Activated CD4-positive, alpha-beta memory T cell treated with anti-CD3 and anti-CD28 coated beads for 36 hours (primary cell): ENCODE data around the gene COPS6. TPM values are rescaled to one million over a fixed set of nuclear protein-coding genes. Genes with fewer than 3 reads are reported as not detected.
A peak's percentile ranks its signal among the peaks of the same experiment; 100 is the strongest.

Source experiments
- CTCF ChIA-PET: fragments of 350-600 bp; sonication (Branson Sonifier 250); formaldehyde crosslinking; loops from one replicate; lab custom pipeline; 2021; ENCODE audit warnings: antibody characterized with exemption, inconsistent platforms; lab: Charles Lee
- POLR2A ChIA-PET: fragments of 350-600 bp; sonication (Branson Sonifier 250); formaldehyde crosslinking; loops from one replicate; lab custom pipeline; 2021; ENCODE audit warnings: antibody characterized with exemption; lab: Charles Lee
- DNase-seq: peaks from one replicate; pipeline ENCODE4 v3.0.0-alpha.2; 2020
- H3K27ac Mint-ChIP-seq: one replicate; pipeline ENCODE4 v1.8.0; 2021; ENCODE audit warnings: mixed read lengths
- H3K27me3 Mint-ChIP-seq: one replicate; pipeline ENCODE4 v1.8.0; 2021; ENCODE audit warnings: mixed read lengths
- H3K36me3 Mint-ChIP-seq: one replicate; pipeline ENCODE4 v1.8.0; 2021; ENCODE audit warnings: mixed read lengths
- H3K4me1 Mint-ChIP-seq: one replicate; pipeline ENCODE4 v1.8.0; 2021; ENCODE audit warnings: low read depth, mixed read lengths
- H3K4me3 Mint-ChIP-seq: one replicate; pipeline ENCODE4 v1.8.0; 2021; ENCODE audit warnings: mild to moderate bottlenecking, mixed read lengths
- H3K9me3 Mint-ChIP-seq: one replicate; pipeline ENCODE4 v1.8.0; 2021; ENCODE audit warnings: mixed read lengths
- intact Hi-C: fragments of 100-400 bp; cut with micrococcal nuclease; formaldehyde crosslinking; loops from one replicate; pipeline ENCODE4 v1.15.1; 2023
- total RNA-seq, 2 experiments: library from RNA; stranded (reverse); gene quantifications; one replicate each; pipeline ENCODE4 v1.2.3, GENCODE V29; 2021

Gene COPS6
- total RNA-seq, 2 experiments from 2014 or later = 93.1 to 98.2 TPM

DNA sequence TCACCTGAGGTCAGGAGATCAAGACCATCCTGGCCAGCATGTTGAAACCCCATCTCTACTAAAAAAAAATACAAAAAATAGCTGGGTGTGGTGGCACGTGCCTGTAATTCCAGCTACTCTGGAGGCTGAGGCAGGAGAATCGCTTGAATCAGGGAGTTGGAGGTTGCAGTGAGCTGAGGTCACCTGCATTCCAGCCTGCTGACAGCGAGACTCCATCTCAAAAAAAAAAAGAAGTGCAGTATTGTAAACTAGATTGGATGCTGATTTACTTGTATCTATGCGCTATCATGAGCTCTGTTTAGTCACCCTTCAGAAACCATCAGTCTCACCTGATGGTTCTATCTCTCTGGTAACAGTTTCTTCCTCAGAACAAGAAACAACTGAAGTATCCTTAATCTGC lies 25.4 kb upstream of the COPS6 start:
- H3K4me1 Mint-ChIP-seq = no peaks in the 10 kb centered on the region
- H3K9me3 Mint-ChIP-seq = no peaks in the 10 kb centered on the region
- no peaks in the 10 kb centered on the region for H3K27me3 Mint-ChIP-seq
- peaks cover 20% of the 10 kb centered on the region for H3K36me3 Mint-ChIP-seq
- DNase-seq = no peak
- H3K27ac Mint-ChIP-seq = no peak overlapping the region
- intact Hi-C loops = no loop called here
- ChIA-PET CTCF (interaction anchor here (0.8 to 1.4 kb wide), 5 partner anchors 8 to 150 kb away, joined by 3 to 6 read pairs (median 5); no protein-coding TSS in a partner anchor), POLR2A (no interaction called here)
- H3K4me3 Mint-ChIP-seq = no peak overlapping the region

DNA sequence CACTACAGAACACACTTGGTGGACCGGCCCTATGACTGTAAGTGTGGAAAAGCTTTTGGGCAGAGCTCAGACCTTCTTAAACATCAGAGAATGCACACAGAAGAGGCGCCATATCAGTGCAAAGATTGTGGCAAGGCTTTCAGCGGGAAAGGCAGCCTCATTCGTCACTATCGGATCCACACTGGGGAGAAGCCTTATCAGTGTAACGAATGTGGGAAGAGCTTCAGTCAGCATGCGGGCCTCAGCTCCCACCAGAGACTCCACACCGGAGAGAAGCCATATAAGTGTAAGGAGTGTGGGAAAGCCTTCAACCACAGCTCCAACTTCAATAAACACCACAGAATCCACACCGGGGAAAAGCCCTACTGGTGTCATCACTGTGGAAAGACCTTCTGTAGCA lies 24.6 kb upstream of the COPS6 start:
- H3K27ac Mint-ChIP-seq = no peak overlapping the region
- POLR2A ChIA-PET = no interaction called here
- intact Hi-C loops = no loop called here
- H3K27me3 Mint-ChIP-seq = no peaks in the 10 kb centered on the region
- DNase-seq = no peak
- CTCF ChIA-PET = interaction anchor here (0.8 to 1.4 kb wide), 5 partner anchors 9 to 151 kb away, joined by 3 to 6 read pairs (median 5); no protein-coding TSS in a partner anchor
- H3K36me3 Mint-ChIP-seq = peaks cover 20% of the 10 kb centered on the region
- H3K9me3 Mint-ChIP-seq = no peaks in the 10 kb centered on the region
- no peak overlapping the region for H3K4me3 Mint-ChIP-seq
- no peaks in the 10 kb centered on the region for H3K4me1 Mint-ChIP-seq

DNA sequence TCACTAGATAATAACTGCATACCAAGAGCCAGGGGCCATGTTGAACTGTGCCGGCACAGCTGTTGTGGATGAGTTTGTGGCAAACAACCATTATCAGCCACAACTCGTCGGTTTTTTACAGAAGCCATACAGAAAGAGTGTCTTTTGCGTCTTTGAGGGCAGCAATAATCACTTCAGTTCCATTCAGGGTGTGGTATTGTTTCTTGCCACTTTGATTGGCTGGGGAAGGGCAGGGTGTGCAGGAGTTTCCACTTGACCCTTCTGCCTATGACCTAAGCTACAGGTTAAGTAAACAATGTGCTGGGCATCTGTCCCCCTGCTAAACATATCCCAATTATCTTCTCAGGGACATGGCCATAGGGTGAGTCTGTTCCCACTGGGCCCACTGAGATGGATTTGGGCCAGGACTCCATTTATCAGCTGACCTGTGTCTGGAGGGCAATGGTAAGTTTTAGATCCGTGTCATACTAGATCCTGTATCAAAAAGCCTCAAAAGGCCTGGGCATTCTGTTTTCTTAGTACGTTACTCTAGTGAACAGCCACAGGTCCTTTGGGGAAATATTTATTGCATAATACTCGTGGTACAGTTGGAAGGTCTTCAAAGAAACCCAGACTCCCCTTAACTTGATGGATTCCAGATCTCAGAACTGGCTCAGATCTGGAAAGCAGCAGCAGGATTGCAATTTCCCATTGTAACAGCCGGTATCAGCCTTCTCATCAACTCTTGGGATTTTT lies 23.1 kb upstream of the COPS6 start:
- DNase-seq = no peak
- H3K27me3 Mint-ChIP-seq = no peaks in the 10 kb centered on the region
- ChIA-PET POLR2A (no interaction called here), CTCF (no interaction called here)
- H3K36me3 Mint-ChIP-seq = peaks cover 29% of the 10 kb centered on the region
- H3K9me3 Mint-ChIP-seq = peaks cover 11% of the 10 kb centered on the region
- intact Hi-C loops = no loop called here
- H3K4me3 Mint-ChIP-seq = no peak overlapping the region
- no peaks in the 10 kb centered on the region for H3K4me1 Mint-ChIP-seq
- H3K27ac Mint-ChIP-seq = no peak overlapping the region

DNA sequence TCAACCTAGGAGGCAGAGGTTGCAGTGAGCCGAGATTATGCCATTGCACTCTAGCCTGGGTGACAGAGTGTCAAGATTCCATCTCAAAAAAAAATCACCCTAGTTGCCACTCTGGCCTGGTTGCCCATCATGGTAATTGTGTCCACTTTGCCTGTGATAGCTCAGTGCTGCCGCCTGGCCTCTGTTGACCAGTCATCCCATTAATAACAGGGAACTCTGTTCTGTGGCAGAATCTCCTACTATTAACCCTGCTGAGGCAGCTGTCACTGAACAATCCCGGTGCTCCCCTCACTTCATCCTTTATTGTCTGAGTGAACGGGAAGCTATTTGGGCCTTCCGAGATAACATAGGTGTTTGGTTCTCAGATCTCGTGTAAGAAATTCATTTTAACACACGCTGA lies 21.8 kb upstream of the COPS6 start:
- Mint-ChIP-seq H3K27ac (no peak overlapping the region), H3K9me3 (peaks cover 24% of the 10 kb centered on the region), H3K27me3 (no peaks in the 10 kb centered on the region), H3K4me1 (no peaks in the 10 kb centered on the region), H3K4me3 (no peak overlapping the region), H3K36me3 (peaks cover 42% of the 10 kb centered on the region)
- no peak for DNase-seq
- ChIA-PET POLR2A (no interaction called here), CTCF (interaction anchor here (0.9 kb wide), 1 partner anchor 12 kb away, joined by 3 read pairs; no protein-coding TSS in a partner anchor)
- intact Hi-C loops = no loop called here

DNA sequence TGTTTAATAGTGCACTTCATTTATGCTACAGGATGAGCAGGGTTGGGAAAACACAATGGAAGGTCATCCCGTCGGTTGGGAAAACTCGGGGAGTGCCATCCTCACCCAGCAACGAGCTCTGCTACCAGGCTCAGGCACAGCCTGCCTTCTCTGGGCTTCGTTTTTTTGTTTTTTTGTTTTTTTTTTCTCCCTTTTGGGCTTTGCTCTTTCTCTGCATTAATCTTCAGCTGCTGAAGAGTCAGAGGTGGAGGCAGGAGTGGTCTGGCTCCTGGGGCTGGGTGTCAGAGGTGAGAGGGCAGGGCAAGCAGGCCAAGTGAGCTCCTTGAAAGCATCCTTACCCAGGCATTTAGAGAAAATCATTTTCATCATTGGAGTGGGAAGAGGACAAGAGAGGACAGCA lies 18.8 kb upstream of the COPS6 start:
- Mint-ChIP-seq H3K4me1 (no peaks in the 10 kb centered on the region), H3K27ac (peak overlapping the region; percentile 33), H3K4me3 (no peak overlapping the region), H3K27me3 (no peaks in the 10 kb centered on the region), H3K36me3 (peaks cover 60% of the 10 kb centered on the region), H3K9me3 (peaks cover 37% of the 10 kb centered on the region)
- CTCF ChIA-PET = no interaction called here
- intact Hi-C loops = no loop called here
- no peak for DNase-seq
- POLR2A ChIA-PET = interaction anchor here (1.1 kb wide), 1 partner anchor 32 kb away, joined by 5 read pairs; the partner anchor contains the start of gene AP4M1

DNA sequence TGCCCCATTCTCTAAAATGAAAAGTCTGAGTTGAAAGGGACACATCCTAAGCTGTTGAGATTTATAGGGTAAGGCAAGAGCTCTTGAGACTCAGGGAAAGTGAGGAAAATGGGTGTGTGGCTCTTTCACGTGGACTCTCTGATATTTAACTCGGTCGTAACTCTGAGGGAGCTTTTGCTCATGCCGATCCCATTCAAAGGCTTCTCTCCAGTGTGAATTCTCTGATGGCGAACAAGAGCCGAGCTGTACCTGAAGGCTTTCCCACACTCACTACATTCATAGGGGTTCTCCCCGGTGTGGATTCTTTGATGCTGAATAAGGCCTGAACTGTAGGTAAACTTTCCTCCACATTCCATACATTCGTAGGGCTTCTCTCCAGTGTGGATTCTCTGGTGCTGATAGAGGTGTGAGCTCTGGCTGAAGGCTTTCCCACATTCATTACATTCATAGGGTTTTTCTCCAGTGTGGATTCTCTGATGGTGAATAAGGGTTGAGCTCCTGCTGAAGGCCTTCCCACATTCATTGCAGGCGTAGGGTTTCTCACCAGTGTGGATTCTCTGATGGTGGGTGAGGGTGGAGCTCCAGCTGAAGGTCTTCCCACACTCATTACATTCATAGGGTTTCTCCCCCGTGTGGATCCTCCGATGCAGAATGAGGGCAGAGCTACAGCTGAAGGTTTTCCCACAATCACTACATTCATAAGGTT lies 17.6 kb upstream of the COPS6 start:
- H3K36me3 Mint-ChIP-seq = peaks cover 65% of the 10 kb centered on the region
- POLR2A ChIA-PET = interaction anchor here (1.1 to 1.3 kb wide), 2 partner anchors 19 to 31 kb away, joined by 5 to 9 read pairs; partner anchors contain the start of gene AP4M1
- CTCF ChIA-PET = interaction anchor here (0.9 to 1.1 kb wide), 2 partner anchors 61 to 77 kb away, joined by 3 read pairs; no protein-coding TSS in a partner anchor
- H3K27ac Mint-ChIP-seq = no peak overlapping the region
- peaks cover 37% of the 10 kb centered on the region for H3K9me3 Mint-ChIP-seq
- no peaks in the 10 kb centered on the region for H3K4me1 Mint-ChIP-seq
- DNase-seq = no peak
- intact Hi-C loops = no loop called here
- H3K27me3 Mint-ChIP-seq = no peaks in the 10 kb centered on the region
- H3K4me3 Mint-ChIP-seq = no peak overlapping the region

DNA sequence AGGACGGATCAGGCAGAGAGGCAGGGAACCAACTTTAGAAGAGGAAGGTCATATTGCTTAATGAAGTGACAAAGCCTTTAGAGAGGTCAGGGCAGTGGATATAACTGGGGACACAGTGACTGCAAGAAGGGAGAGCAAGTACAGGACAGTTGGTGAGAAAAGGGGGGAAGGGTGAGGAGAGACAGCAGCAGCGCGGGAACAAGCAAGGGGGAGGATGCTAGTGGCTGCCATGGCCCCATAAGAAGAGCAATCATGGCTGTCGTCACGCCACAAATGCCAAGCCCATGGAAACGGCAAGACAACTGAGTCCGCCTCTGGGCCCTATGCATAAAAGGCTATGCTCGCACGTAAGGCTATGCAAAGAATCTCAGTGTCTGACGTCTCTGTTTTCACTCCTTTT lies 16.3 kb upstream of the COPS6 start:
- H3K4me3 Mint-ChIP-seq = no peak overlapping the region
- peaks cover 75% of the 10 kb centered on the region for H3K36me3 Mint-ChIP-seq
- ChIA-PET CTCF (no interaction called here), POLR2A (interaction anchor here (0.7 to 1.3 kb wide), 2 partner anchors 9 to 18 kb away, joined by 3 to 9 read pairs; no protein-coding TSS in a partner anchor)
- H3K9me3 Mint-ChIP-seq = peaks cover 37% of the 10 kb centered on the region
- intact Hi-C loops = no loop called here
- no peaks in the 10 kb centered on the region for H3K4me1 Mint-ChIP-seq
- H3K27me3 Mint-ChIP-seq = no peaks in the 10 kb centered on the region
- DNase-seq = no peak
- H3K27ac Mint-ChIP-seq = no peak overlapping the region

DNA sequence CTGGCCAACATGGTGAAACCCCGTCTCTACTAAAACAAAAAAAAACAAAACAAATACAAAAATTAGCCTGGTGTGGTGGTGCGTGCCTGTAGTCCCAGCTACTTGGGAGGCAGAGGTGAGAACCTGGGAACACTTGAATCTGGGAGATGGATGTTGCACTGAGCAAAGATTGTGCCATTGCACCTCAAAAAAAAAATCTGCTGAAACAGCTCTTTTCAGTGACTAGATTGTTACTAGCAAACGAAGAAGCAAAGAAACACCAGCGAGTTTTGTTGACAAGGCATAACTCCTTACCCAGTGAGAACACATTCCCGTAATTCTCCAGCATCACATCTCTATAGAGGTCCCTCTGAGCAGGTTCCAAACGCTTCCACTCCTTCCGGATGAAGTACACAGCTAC lies 13.9 kb upstream of the COPS6 start:
- Mint-ChIP-seq H3K36me3 (peaks cover 75% of the 10 kb centered on the region), H3K27me3 (no peaks in the 10 kb centered on the region), H3K27ac (no peak overlapping the region), H3K4me3 (no peak overlapping the region), H3K9me3 (peaks cover 33% of the 10 kb centered on the region), H3K4me1 (peaks cover 10% of the 10 kb centered on the region)
- ChIA-PET POLR2A (no interaction called here), CTCF (interaction anchor here (0.6 to 1.0 kb wide), 2 partner anchors 20 to 83 kb away, joined by 3 to 5 read pairs; no protein-coding TSS in a partner anchor)
- DNase-seq = no peak
- intact Hi-C loops = no loop called here

DNA sequence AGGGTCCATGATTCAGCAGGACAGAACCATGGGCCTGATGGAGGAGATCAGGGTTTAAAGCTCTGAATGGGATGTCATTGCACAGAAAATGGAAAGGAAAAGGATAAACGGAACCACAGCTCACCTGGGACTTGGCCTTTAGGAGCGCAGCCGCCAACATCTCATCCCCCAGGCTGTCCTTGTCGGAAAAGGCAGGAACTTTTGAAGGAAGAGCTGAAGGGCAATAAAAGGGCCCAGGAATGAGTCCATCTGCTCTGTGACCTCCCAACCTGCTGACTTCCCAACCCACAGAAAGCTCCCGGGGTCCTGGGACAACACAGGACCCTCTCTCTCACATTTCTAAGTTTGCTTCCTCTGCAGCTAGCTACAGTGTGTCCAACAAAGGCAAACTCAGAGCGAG lies 13.4 kb upstream of the COPS6 start:
- H3K27ac Mint-ChIP-seq = no peak overlapping the region
- H3K4me1 Mint-ChIP-seq = peaks cover 15% of the 10 kb centered on the region
- H3K9me3 Mint-ChIP-seq = peaks cover 29% of the 10 kb centered on the region
- CTCF ChIA-PET = interaction anchor here (0.6 to 1.0 kb wide), 2 partner anchors 84 to 621 kb away, joined by 4 to 5 read pairs; no protein-coding TSS in a partner anchor
- H3K36me3 Mint-ChIP-seq = peaks cover 69% of the 10 kb centered on the region
- no peak for DNase-seq
- H3K4me3 Mint-ChIP-seq = no peak overlapping the region
- intact Hi-C loops = no loop called here
- no peaks in the 10 kb centered on the region for H3K27me3 Mint-ChIP-seq
- POLR2A ChIA-PET = interaction anchor here (0.6 to 0.7 kb wide), 2 partner anchors 14 to 26 kb away, joined by 6 to 7 read pairs; partner anchors contain the start of genes AP4M1 and MCM7

DNA sequence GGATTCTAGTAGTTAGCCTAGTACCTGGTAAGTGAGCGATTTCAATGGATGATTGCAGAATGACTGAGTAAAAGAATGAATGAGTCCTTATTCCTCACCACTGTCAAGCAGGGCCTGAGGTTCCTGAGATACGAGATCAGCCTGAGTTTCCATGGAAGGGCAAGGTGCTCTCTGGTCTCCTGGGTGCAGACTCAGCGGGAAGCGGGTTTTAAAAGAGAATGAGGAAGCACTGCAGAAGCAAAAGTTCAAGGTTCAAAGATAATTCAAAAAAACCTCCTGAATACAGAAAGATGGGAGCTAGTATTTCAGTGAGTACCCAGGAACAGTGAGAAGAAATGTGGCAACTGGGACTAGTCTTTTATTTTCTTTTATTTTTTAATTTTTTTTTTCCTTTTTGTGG lies 11.6 kb upstream of the COPS6 start:
- H3K27ac Mint-ChIP-seq = no peak overlapping the region
- H3K4me3 Mint-ChIP-seq = no peak overlapping the region
- H3K27me3 Mint-ChIP-seq = no peaks in the 10 kb centered on the region
- intact Hi-C loops = no loop called here
- peaks cover 23% of the 10 kb centered on the region for H3K4me1 Mint-ChIP-seq
- no peak for DNase-seq
- H3K36me3 Mint-ChIP-seq = peaks cover 58% of the 10 kb centered on the region
- CTCF ChIA-PET = no interaction called here
- POLR2A ChIA-PET = no interaction called here
- peaks cover 11% of the 10 kb centered on the region for H3K9me3 Mint-ChIP-seq

DNA sequence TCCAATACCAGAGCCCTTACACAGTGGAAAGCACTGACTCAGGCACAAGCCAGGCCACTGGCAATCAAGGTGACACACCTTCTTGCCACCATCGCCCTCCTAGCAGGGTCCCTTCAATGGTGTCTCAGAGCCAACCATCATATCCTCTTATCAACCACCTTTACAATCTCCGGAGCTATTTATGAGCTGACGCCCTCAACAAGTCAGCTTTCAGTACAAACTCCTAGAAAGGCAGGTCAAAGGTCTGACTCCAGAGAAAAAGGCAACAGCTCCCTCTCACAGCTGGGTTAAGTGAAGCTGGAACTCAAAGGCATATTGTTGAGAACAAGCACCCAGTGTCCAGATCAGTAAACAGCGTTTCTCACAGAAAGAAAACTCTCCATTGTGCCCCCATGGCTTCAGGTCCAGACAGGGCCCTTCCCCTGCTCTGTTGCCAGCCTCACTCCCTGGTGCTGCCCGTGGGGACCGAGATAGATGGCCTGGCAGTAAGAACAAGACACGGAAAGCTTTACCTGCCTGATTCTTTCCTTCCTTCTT lies 9.7 kb upstream of the COPS6 start:
- H3K4me3 Mint-ChIP-seq = no peak overlapping the region
- DNase-seq = no peak
- no peaks in the 10 kb centered on the region for H3K9me3 Mint-ChIP-seq
- no peak overlapping the region for H3K27ac Mint-ChIP-seq
- H3K27me3 Mint-ChIP-seq = no peaks in the 10 kb centered on the region
- peaks cover 40% of the 10 kb centered on the region for H3K36me3 Mint-ChIP-seq
- POLR2A ChIA-PET = no interaction called here
- intact Hi-C loops = no loop called here
- CTCF ChIA-PET = interaction anchor here (0.7 to 1.1 kb wide), 3 partner anchors 12 to 166 kb away, joined by 3 read pairs; no protein-coding TSS in a partner anchor
- H3K4me1 Mint-ChIP-seq = peaks cover 29% of the 10 kb centered on the region
